Upper lobe of right lung (tissue), 1 donor: ENCODE data around the gene LRRK1. TPM values are rescaled to one million over a fixed set of nuclear protein-coding genes. Genes with fewer than 3 reads are reported as not detected.

Experiments used
- ATAC-seq: fragments of 200-7000 bp; cut with Tn5 transposase; one replicate; pipeline ENCODE4 v1.9.1; 2020; ENCODE audit warnings: mild to moderate bottlenecking, moderate library complexity
- DNase-seq: peaks from one replicate; pipeline ENCODE4 v3.0.0-alpha.2; 2020
- H3K27ac ChIP-seq: fragments of 200-600 bp; one replicate; pipeline ENCODE4 v1.8.0; 2022
- H3K27me3 ChIP-seq: fragments of 200-600 bp; one replicate; pipeline ENCODE4 v1.8.0; 2022; ENCODE audit warnings: mild to moderate bottlenecking
- H3K36me3 ChIP-seq: fragments of 200-600 bp; one replicate; pipeline ENCODE4 v1.8.0; 2022
- H3K4me1 ChIP-seq: fragments of 200-600 bp; one replicate; pipeline ENCODE4 v1.8.0; 2022
- H3K4me3 ChIP-seq: fragments of 200-600 bp; one replicate; pipeline ENCODE4 v1.8.0; 2022; ENCODE audit warnings: mild to moderate bottlenecking
- H3K9me3 ChIP-seq: fragments of 200-600 bp; one replicate; pipeline ENCODE4 v1.8.0; 2022
- CTCF ChIP-seq: fragments of 200-600 bp; IDR thresholded peaks from one replicate; pipeline ENCODE4 v1.8.0; 2022; ENCODE audit warnings: antibody characterized with exemption
- intact Hi-C: fragments of 100-400 bp; cut with DNase I; formaldehyde crosslinking; loops from one replicate; pipeline ENCODE4 v1.11.0; 2022
- total RNA-seq: library from RNA; stranded (reverse); fragmentation: NEBNext Ultra II Directional; extraction: Animal tissue kit (Norgen Biotek cat#: 25700); gene quantifications from one replicate; pipeline ENCODE4 v1.2.1, GENCODE V29; 2021
- donor health status: DM: no; HTN: yes; CAD: no; lungs with severe emphysema.

LRRK1 gene
- total RNA-seq, 1 donor from 2014 or later: 22.6 TPM

GRCh38 chr15:100999369-100999768 lies 80.2 kb downstream of the LRRK1 start:
- ATAC-seq (no peak), DNase-seq (no peak)
- intact Hi-C loops: no loop called here

DNA sequence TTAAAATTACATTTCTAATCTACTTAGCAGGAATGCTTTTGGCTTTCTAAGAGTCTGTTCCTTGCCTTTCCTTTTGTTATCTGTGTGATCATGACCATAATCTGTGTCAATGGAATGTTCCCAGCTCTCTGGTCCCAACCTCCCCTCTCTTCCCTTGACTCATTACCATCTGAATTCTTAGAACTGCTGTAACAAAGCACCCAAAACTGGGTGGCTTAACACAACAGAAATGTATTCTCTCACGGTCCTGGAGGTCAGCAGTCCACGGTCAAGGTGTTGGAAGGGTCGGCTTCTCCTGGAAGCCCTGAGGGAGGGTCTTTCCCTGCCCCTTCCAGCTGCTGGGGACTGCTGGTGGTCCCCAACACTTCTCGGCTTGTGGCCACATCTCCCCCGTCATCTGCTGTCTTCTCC lies 81.1 kb downstream of the LRRK1 start:
- Histone ChIP-seq H3K36me3 (no peaks in the 10 kb centered on the region), H3K4me1 (no peaks in the 10 kb centered on the region), H3K27ac (no peak overlapping the region), H3K27me3 (no peaks in the 10 kb centered on the region), H3K9me3 (no peaks in the 10 kb centered on the region), H3K4me3 (no peak overlapping the region)
- DNase-seq: no peak
- TF ChIP-seq CTCF: no peak
- intact Hi-C loops: loop anchor here (5.0 kb wide), 1 partner anchor 78 kb away; no protein-coding TSS in a partner anchor
- no peak for ATAC-seq

More at GRCh38 chr15:100999369-100999768, 80.2 kb downstream of the LRRK1 start:
- Histone ChIP-seq H3K36me3 (no peaks in the 10 kb centered on the region), H3K4me3 (no peak overlapping the region), H3K27me3 (no peaks in the 10 kb centered on the region), H3K4me1 (no peaks in the 10 kb centered on the region), H3K27ac (no peak overlapping the region), H3K9me3 (no peaks in the 10 kb centered on the region)
- TF ChIP-seq CTCF: no peak

GRCh38 chr15:101001056-101001455 lies 81.9 kb downstream of the LRRK1 start:
- Histone ChIP-seq H3K4me3 (no peak overlapping the region), H3K36me3 (no peaks in the 10 kb centered on the region), H3K9me3 (no peaks in the 10 kb centered on the region), H3K27me3 (no peaks in the 10 kb centered on the region), H3K4me1 (no peaks in the 10 kb centered on the region), H3K27ac (no peak overlapping the region)
- intact Hi-C loops: loop anchor here (5.0 kb wide), 1 partner anchor 79 kb away; no protein-coding TSS in a partner anchor
- TF ChIP-seq CTCF: no peak
- no peak for DNase-seq
- no peak for ATAC-seq

GRCh38 chr15:101001796-101002195 lies 82.6 kb downstream of the LRRK1 start:
- H3K9me3 ChIP-seq: no peaks in the 10 kb centered on the region
- intact Hi-C loops: loop anchor here (5.0 kb wide), 1 partner anchor 79 kb away; no protein-coding TSS in a partner anchor
- DNase-seq: no peak
- no peak overlapping the region for H3K27ac ChIP-seq
- H3K4me3 ChIP-seq: no peak overlapping the region
- H3K36me3 ChIP-seq: no peaks in the 10 kb centered on the region
- peaks cover 2% of the 10 kb centered on the region for H3K4me1 ChIP-seq
- ATAC-seq: no peak
- TF ChIP-seq CTCF: no peak
- no peaks in the 10 kb centered on the region for H3K27me3 ChIP-seq

- TF ChIP-seq CTCF: no peak
- ATAC-seq: peak; percentile 29
- Histone ChIP-seq H3K27ac (no peak overlapping the region), H3K36me3 (no peaks in the 10 kb centered on the region), H3K9me3 (no peaks in the 10 kb centered on the region), H3K4me1 (peaks cover 14% of the 10 kb centered on the region), H3K4me3 (no peak overlapping the region), H3K27me3 (no peaks in the 10 kb centered on the region)
- intact Hi-C loops: loop anchor here (5.0 kb wide), 1 partner anchor 81 kb away; no protein-coding TSS in a partner anchor
- no peak for DNase-seq
Measured at GRCh38 chr15:101003081-101003480, 83.9 kb downstream of the LRRK1 start.

DNA sequence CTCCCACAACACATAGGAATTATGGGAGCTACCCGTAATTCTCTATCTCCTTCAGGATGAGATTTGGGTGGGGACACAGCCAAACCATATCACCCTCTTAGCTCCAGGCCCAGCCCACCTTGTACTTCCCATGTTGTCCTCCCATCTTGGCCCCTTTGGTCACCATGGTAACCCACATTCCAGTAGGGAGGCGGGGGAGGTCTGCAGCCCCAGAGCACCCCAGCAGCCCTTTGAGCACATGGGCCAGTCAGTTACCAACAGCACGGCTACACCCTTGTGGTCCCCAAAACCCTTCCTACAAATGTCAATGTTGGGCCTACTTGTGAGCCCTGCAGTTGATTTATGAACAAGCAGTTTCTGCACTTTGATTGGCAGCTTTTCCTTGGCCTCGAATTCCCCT lies 84.5 kb downstream of the LRRK1 start:
- Histone ChIP-seq H3K27me3 (no peaks in the 10 kb centered on the region), H3K9me3 (no peaks in the 10 kb centered on the region), H3K27ac (no peak overlapping the region), H3K4me1 (peaks cover 16% of the 10 kb centered on the region), H3K36me3 (no peaks in the 10 kb centered on the region), H3K4me3 (no peak overlapping the region)
- ATAC-seq (no peak), DNase-seq (no peak)
- TF ChIP-seq CTCF: no peak
- intact Hi-C loops: loop anchor here (5.0 kb wide), 1 partner anchor 81 kb away; no protein-coding TSS in a partner anchor
